Measurements from ENCODE around the gene TAAR6. TPM values are rescaled to one million over a fixed set of nuclear protein-coding genes. Genes with fewer than 3 reads are reported as not detected.
A peak's percentile ranks its signal among the peaks of the same experiment; 100 is the strongest.

TAAR6 gene
- total and polyA plus RNA-seq, 8 donors: not detected

DNA sequence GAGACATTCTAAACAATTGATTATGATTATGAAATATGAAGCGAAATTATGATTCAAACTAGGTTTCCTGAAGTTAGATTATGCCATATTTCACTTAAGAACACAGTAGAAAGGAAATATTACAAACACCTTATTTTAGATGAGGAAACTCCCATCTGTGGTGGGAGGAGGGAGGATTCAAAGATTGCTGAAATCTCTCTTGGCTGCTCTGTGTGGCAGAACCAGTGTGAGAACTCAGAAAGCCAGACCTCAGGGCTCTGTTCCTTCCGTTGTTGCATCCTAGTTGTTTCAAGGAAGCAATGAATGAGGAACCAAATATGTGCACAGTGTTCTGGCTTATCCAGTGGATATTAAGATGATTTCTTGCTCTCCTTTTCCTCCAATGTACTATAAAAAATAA is 17.3 kb downstream of the TAAR6 start:
- Histone ChIP-seq H3K4me1 (no peaks in the 10 kb centered on the region), H3K9me3 (no peaks in the 10 kb centered on the region), H3K27ac (peak overlapping the region in 1 of 2 donors; percentile 9), H3K36me3 (no peaks in the 10 kb centered on the region), H3K27me3 (no peaks in the 10 kb centered on the region), H3K4me3 (no peak overlapping the region)
- DNase-seq (no peak), ATAC-seq (peak; percentile 19)
- intact Hi-C loops (cut with DNase I): no loop called here
- TF ChIP-seq, protein P1, sequence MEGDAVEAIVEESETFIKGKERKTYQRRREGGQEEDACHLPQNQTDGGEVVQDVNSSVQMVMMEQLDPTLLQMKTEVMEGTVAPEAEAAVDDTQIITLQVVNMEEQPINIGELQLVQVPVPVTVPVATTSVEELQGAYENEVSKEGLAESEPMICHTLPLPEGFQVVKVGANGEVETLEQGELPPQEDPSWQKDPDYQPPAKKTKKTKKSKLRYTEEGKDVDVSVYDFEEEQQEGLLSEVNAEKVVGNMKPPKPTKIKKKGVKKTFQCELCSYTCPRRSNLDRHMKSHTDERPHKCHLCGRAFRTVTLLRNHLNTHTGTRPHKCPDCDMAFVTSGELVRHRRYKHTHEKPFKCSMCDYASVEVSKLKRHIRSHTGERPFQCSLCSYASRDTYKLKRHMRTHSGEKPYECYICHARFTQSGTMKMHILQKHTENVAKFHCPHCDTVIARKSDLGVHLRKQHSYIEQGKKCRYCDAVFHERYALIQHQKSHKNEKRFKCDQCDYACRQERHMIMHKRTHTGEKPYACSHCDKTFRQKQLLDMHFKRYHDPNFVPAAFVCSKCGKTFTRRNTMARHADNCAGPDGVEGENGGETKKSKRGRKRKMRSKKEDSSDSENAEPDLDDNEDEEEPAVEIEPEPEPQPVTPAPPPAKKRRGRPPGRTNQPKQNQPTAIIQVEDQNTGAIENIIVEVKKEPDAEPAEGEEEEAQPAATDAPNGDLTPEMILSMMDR (IDR thresholded peaks at IDR 0.05): no peak

DNA sequence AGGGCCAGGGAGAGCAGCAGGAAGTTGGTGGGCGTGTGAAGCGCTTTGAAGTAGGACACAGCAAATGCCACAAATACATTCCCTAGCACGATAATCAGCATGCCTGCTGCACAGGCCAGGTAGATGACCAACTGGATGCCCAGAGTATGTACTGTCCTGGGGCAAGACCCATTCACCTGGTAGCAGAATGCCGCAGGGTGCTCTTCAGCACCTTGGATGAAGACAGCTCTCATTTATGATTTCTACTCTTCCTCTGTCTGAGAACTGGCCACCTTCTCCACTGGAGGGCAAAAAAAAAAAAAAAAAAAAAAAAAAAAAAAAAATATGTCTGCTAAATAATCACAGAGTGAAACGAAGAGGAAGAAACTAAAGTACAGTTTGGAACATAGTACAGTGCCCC is 19.3 kb downstream of the TAAR6 start, which contains the start of gene TAAR5:
Gene TAAR5, minus strand, starts transcription at position 288 of the 400 bp plus-strand sequence. Its CDS starts 55 bp downstream, at position 233.
- Histone ChIP-seq H3K27ac (no peak within 1 kb of the TSS), H3K27me3 (no peaks in the 10 kb centered on the region), H3K9me3 (no peaks in the 10 kb centered on the region), H3K4me3 (no peak within 1 kb of the TSS), H3K36me3 (no peaks in the 10 kb centered on the region), H3K4me1 (no peaks in the 10 kb centered on the region)
- ATAC-seq: no peak
- DNase-seq: no peak
- intact Hi-C loops (cut with DNase I): no loop called here
- TF ChIP-seq, protein P1 (IDR thresholded peaks at IDR 0.05): no peak

GRCh38 chr6:132590362-132590761 is 20.2 kb downstream of the TAAR6 start:
- no peak for DNase-seq
- Histone ChIP-seq H3K9me3 (no peaks in the 10 kb centered on the region), H3K4me3 (no peak overlapping the region), H3K27me3 (no peaks in the 10 kb centered on the region), H3K27ac (no peak overlapping the region), H3K4me1 (no peaks in the 10 kb centered on the region), H3K36me3 (no peaks in the 10 kb centered on the region)
- intact Hi-C loops (cut with DNase I): no loop called here
- no peak for ATAC-seq
- TF ChIP-seq, protein P1 (IDR thresholded peaks at IDR 0.05): no peak

DNA sequence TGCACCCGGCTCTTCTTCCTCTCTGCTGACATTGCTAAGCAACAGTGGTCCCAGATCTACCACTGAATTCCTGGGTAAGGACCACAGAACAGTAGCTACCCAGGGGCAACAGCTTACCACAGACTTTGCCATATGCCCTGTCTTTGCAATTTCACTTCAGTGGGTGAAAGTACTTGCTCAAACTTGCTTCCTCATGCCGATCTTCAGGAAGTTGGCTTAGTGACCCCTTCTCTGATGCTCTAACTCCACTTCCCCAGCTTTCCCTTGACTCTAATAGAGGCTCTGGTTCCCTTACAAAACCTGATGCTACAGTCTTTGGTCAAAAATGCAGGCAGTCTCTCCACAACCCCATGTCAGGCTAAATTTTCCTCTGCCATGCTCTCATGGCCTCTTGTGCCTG is 22.7 kb downstream of the TAAR6 start:
- no peaks in the 10 kb centered on the region for H3K4me1 ChIP-seq
- ATAC-seq: no peak
- H3K36me3 ChIP-seq: no peaks in the 10 kb centered on the region
- no peak for DNase-seq
- H3K9me3 ChIP-seq: no peaks in the 10 kb centered on the region
- intact Hi-C loops (cut with DNase I): no loop called here
- peaks cover 0 to 1% of the 10 kb centered on the region in 2 donors for H3K27me3 ChIP-seq
- peak overlapping the region in 1 of 2 donors; percentile 45 for H3K27ac ChIP-seq
- TF ChIP-seq, protein P1 (IDR thresholded peaks at IDR 0.05): no peak
- H3K4me3 ChIP-seq: no peak overlapping the region

GRCh38 chr6:132596201-132596600 is 26.1 kb downstream of the TAAR6 start:
- intact Hi-C loops (cut with DNase I): no loop called here
- H3K4me1 ChIP-seq: no peaks in the 10 kb centered on the region
- no peak overlapping the region for H3K4me3 ChIP-seq
- TF ChIP-seq, protein P1 (IDR thresholded peaks at IDR 0.05): no peak
- no peak for DNase-seq
- no peak overlapping the region for H3K27ac ChIP-seq
- no peak for ATAC-seq
- H3K36me3 ChIP-seq: no peaks in the 10 kb centered on the region
- H3K27me3 ChIP-seq: peaks cover 0 to 10% of the 10 kb centered on the region in 2 donors
- no peaks in the 10 kb centered on the region for H3K9me3 ChIP-seq
